GM18507 (cell line): ENCODE data around the gene LDHA.

Experiments used
- DNase-seq: peaks from one replicate; pipeline ENCODE4 v3.0.0; 2011; ENCODE audit warnings: low read depth; ENCODE audit not compliant: insufficient read length; ENCODE audit errors: extremely low spot score
- FAIRE-seq: peaks from 2 replicates; lab custom pipeline; 2011; peaks lifted over from hg19 to GRCh38; lab: Jason Lieb, UNC

The LDHA gene

DNA sequence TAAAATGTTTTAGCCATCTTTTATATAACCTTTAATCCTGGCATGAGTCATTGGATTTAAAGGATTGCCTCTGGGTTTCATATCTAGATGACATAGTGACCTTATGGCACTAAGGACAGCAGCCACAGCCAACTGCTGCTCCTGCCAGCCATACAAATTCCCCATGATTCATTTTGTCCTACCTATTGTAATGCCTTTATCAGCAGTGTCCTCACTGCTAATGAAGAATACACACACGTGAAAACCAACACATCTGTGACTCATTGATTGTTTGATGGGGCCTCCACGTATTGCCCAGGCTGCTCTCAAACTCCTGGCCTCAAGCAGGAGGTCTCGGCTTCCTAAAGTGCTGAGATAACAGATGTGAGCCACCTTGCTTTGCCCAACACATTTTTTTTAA lies 63.1 kb downstream of the LDHA start:
- DNase-seq: no peak
- no peak for FAIRE-seq
